NCI-H1105 treated with DMSO at 0.1 percent for 48 hours (cell line): ENCODE data around the gene TBX6.

Experiments
- DNase-seq: peaks from one replicate; lab custom pipeline; 2025; lab: John Stamatoyannopoulos, UW

Gene TBX6

DNA sequence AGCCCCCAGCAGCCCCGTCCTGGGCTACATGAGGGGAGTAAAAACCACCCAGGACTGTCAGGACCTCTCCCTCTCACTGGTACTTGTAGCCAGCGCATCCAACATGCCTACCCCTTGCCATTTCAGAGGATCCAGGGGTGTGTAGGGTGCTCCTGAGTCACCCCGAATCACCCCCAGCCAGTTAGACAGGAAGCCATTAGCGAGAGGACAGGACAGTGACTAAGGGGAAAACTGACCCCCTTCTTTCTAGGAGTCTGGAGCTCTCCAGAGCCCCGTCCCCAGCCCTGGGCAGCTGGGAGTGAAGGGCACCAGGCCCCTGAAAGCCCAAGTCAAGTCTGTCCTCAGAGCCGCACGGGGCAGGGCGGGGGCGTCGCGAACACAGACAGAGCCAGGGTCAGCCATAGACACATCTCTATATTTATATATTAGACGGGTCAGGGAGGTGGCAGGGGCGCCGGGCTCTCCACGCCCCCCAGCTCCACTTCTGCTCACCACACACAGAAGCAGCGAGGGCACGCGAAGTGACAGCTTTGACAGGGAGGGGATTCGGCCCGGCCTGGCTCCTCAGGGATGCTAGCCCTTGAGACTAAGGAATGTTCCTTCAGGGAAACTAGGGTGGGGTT, 22.1 kb upstream of the TBX6 start:
- DNase-seq: no peak

DNA sequence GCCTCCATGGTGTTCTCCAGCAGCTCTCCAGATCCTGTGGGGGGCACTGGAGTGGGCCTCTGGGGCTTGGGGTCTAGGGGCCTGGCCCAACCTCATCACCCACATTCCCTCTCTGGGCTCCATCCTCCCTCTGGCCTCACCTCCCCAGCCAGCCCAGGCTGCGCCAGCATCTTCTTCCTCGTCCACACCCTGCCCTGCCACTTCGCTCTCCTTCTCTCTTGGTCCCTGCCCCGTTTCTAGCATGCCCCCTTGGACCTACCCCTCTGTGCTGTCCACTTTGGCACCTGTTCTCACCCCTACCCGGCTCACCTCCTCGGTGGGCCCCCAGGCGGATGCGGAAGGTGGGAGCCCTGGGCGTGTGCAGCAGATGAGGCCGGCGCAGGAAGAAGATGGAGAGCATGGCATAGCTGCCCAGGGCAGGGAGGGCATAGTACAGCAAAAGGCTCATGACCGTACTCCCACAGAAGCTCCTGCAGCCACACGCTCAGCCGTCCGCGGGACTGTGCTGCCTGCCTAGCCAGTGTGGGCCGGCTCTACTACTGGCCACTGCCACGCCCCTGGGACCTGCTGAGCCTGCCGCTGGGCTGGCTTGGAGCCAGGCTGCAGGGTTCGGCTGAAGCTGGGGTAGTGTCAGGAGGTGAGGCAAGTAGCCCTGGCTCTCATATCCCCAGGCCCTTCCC, 21.4 kb upstream of the TBX6 start, which contains the start of gene GDPD3:
Gene GDPD3 (minus strand): TSS at position 507 of the 680 bp plus-strand sequence. CDS start 59 bp downstream, at position 448.
- DNase-seq: no peak

DNA sequence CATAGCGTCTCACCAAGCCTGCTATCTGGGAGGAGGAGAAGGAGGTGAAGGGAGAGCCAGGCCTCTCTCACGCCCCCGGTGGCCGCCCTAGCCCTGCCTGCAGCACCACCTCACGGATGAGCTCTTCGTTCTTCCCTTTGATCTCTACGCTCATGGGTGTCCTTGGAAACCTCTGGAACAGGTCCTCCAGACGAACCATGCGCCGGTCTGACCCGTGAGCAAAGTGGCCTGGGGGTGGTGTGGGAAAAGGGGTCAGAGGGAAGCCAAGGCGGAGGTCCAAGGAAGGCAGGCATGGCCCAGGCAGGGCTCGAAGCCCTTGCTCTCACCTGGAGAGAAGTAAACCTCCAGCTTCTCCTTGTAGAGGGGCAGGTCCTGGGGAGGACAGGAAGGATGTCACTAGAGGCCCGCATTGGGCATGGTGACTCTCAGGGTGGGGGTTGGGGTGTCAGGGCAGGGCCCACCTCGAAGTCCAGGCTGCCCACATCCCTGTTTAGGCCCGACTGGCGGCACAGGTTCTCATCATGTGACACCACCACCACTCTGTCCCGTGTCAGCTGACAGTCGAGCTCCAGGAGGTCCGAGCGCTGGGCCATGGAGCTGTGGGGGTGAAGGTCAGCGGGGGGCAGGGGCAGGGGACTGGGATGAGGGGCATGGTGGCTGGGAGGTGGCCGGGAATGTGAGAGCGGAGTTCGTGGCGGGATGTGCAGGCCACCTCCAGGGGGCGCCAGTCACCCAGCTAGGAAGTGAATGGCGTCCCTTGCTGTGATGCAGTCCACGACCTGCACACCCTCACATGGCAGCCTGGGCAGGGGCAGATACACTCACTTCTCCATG, 20.7 kb upstream of the TBX6 start:
- no peak for DNase-seq

DNA sequence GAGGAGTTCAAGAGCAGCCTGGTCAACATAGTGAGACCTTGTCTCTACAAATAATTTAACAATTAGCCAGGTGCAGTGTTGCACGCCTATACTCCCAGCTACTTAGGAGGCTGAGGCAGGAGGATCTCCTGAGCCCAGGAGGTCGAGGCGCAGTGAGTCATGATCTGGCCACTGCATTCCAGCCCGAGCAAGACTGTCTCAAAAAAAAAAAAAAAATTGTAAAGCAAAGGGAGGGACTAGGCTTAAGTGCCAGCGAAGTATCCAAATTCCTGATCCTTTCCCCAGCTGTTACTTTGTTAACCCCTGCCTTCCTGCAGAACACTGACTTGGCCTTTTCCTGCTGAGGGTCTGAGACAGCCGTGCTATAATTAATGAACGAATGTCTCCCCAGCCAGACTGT, 18.9 kb upstream of the TBX6 start:
- no peak for DNase-seq

DNA sequence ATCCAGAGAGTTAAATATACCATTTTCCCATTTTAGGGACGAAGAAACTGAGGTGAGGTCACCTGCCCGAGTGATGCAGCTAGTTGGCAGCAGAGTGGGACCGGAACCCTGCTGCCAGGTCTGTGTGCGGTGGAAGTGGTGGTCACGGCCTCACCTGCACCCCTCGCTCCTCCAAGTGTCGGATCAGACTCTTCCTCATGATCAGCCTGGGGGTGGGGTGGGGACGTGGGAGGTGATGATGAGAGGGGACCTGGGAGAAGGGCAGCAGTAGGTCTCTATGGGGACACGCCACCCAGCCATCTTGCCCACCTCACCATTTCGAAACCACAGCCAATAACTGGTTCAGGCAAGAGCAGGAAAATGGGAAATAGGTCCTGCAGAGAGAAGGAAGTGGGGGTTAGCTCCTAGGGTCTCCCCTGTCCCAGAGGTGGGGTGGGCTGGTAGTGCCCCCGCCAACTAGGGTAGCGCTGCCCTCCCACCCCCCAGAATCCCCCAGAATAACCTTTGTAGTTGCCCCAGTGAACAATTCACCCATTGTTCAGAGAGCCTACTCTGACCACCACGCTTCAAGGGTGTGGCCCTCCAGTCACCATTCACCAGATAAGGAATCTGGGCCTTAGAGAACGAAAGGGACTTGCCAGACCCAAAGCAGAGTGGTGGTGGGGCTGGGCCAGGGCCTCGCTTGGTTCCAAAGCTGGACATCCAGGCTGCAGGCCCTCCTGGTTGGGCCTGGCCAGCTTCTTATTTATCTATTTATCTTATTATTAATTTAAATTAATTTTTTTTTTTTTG, 16.5 kb upstream of the TBX6 start:
- DNase-seq: no peak

DNA sequence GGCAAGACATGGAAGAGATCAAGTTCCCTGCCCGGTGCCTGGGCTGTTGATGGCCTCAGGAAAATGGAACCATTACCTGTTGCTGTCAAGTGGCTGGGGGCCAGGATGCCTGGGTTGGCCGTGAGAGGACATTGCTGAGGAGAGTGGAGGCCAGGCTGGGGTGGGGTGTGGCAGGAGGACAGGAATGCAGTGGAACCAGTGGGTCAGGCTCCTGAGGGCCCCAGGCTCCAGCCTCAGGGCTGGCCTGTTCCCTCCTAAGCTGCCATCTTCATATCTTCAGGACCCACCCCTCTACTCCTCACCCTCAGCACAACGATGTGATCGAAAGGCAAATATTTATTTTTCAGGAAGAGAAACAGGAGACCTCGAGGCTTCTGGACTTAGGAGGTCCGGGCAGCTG, 12.8 kb upstream of the TBX6 start:
- no peak for DNase-seq

DNA sequence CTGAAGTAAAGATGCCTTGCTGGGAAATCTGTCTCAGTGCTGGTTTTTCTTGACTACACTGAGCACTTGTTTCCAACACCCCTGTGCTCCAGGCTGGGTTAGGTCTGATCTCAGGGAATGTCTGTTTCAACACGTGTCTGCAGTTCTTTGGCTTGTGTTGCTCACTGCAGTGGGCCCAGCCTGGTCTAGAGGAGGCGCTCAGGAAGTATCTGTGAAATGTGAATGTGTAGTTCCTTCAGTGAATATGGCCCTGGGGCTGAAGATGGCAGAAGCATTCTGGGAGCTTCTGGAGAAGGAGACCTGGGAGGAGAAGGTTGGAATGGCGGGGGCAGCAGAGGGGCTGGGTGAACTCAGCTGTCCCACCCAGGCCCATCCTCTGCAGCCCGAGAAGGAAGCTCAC, 12.4 kb upstream of the TBX6 start:
- no peak for DNase-seq

DNA sequence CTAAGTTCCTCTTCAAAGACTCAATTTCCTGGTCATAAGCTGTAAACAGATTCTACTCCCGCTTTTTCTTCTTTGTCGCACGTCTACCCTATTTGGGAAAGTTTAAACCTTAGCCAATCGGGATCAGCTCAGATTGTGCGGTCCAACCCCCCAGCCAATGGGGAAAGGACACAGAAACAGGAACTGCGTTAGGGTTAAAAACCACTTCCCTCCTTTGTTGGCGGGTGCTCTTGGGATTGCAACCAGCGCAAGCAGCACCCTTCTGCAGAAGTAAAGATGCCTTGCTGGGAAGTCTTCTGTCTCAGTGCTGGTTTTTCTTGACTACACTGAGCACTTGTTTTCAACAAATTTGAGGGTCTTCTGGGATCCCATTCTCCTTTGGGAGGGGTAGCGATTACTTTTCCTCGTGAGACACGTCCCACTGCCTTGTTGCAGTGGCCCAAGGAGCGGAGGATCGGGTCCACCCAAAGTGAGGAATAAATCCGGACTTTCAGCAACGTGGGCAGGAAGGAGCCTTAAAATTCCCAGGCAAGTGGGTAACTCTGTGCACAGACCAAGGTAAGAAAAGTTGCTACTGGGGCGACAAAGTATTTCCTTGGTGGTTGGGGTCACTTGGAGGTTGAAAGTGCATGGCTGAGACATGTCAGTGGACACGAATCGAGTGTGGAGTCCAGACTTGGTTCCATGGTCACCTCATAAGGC, 5.3 kb upstream of the TBX6 start:
- DNase-seq: no peak

DNA sequence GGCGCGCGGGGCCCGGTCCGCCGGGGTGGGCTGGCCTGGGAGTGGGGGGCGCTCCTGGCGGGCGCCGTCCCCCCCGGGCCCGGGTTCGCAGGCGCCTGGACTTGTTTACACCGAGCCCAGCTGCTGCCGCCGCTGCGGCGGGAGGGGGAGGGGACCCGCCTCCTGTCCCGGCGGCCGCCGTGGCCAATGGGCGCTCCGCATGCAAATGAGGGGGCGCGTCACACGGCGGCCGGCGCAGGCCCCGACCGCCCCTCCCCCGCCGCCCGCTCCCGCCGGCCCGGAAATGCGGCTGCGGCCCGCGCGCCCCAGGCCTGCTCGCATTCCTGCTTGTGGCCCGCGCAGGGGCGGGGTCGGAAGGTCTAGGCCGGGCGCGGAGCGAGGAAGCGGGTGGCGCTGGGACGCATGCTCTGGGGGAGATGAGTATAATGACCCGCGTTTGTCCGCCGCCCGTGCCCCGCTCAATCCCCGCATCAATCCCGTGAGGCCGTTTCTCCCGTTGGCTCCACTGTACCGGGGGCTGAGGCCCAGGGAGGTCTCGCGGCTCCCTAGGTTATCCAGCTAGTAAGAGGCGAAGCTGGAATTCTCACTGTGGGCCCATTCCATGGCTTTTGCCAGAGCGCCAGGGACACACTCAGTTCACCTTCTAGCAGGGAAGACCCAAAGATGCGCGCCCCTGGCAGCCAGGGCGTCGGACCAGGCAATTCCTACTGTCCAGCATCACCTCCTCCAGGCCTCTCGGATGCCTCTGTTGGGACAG, 4.6 kb upstream of the TBX6 start, which contains the start of gene YPEL3:
Gene YPEL3 (minus strand): TSS at position 109 of the 757 bp plus-strand sequence. CDS start 731 bp downstream, outside the sequence.
- DNase-seq: peak; percentile 65

DNA sequence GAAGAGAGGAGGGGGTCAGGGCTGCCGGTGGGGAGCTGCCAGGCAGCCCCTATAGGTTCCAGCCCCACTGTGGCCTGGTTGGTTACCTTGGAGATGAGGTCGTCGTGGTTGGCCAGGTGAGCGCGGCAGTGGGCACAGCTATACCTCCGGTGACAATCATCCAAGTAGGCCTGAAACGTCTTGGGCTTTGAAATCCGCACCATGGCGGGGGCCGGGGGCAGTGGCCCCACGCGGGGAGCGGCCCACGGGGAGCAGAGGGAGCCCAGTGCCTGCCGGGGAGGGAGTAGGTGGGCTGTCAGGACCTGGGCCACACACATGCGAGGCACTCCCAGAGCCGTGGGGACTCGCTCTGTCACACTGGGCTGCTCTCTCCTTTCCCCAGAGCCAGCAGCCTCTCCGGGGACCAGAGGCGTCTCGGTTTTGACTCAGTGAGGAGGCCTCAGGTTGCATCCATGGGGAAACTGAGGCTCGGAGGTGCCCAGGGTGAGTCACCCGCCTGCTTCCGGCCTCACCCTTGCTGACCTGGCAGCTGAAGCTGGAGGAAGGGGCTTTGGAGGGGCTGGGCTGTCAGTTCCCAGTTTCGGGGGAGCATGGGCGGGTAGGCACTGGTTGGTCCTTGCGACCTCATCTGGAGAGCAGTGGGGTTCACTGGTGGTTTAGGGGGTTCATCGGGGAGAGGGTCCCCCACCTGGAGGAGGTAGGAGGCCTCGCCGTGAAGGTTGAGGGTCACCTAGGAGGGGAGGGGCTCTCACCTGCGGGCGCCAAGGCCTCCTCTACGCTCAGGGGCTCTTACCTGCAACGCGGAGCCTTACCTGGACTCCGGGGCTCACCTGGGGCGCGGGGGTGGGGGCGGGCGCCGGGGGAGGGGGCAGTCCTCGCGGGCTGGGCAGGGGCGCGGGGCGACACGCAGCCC, 3.7 kb upstream of the TBX6 start:
- no peak for DNase-seq

DNA sequence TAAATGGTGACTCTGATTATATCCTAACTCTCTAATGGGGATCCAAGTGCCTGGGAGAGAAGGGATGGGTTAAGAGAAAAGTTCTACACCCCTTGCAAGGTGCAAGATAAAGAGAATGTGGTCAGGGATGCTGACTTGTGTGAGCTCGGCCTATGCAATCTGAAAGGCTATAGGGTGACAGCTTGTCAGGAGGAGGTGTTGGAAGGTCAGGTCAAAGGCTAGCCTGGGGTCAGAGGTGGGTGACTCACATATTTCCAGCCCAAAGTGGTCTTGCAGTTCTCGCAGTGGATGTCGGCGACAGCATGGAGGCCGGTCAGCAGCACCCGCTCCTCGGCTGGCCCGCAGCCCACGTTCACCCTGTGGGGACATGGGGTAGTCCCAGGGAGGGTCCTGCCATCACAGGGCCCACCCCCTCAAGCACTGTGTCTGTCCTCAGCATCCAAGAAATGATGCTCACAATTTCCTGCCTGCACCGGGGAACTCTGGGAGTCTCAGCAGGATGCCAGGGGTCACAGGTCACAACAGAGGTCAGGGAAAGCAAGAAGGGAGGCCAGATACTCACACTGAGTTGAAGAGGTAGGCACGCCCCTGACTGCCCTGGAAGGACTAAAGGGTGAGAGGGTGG, 2.9 kb upstream of the TBX6 start:
- DNase-seq: no peak

DNA sequence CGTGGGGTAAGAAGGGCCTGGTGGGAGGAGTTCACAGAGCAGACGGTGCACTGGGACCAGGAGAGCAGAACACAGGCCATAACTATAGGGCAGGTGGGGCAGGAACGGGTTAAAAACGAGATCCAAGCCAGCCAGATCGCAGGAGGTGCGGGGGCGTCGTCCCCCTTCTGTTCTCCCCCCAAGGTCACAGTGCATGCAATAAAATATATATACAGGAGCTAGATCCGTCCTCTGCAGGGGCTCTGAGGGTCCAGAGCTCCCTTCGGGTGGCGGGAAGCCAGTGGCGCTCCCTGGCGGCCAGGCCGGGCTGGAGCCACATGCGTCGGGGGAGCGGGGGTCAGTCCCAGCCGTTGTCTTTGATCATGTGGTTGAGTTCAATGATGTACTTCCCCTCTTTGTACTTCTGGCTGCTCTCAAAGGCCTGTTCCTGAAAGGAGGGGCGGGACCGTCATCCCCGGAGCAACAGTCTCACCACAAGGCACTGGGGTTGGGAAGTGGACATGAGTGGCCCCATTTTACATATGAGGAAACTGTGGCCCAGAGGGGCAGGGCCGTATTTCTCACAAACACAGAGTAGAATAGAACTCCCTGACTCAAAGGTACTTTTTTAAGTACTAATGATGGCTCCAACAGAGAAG, 768 bp upstream of the TBX6 start:
- peak; percentile 89 for DNase-seq

DNA sequence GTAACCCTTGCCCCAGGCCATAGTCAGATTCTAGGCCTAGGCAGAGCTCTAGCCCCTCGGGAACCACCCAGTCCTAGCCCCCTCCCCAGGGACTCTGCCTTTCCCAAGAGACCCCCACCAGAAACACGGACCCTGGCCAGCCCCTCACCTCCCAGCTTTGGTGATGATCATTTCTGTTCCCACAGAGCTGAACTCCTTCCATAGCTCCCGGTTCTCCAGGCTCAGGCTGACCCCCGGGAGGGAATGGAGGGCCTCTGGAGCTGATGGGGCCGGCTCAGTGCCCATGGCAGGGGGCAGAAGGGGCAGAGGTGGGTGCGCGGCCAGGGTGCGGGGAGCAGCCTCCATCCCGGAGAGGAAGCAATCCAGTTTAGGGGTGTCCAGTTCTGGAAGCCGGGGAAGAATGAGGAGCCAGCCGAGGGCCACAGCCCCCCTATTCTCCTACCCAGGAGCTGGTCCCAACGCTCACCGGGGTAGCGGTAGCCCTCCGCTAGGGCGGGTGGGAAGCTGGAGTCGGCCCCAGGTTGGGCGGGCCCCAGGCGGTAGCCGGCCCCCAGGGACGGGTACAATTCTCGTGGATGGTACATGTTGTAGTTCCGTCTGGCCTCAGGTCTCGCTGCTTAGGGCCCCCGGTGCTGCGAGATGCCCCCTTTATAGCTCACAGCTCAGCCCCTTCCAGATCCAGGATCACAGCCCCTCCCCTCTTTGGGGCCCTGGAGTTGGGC, 953 bp downstream of the TBX6 start:
- no peak for DNase-seq

DNA sequence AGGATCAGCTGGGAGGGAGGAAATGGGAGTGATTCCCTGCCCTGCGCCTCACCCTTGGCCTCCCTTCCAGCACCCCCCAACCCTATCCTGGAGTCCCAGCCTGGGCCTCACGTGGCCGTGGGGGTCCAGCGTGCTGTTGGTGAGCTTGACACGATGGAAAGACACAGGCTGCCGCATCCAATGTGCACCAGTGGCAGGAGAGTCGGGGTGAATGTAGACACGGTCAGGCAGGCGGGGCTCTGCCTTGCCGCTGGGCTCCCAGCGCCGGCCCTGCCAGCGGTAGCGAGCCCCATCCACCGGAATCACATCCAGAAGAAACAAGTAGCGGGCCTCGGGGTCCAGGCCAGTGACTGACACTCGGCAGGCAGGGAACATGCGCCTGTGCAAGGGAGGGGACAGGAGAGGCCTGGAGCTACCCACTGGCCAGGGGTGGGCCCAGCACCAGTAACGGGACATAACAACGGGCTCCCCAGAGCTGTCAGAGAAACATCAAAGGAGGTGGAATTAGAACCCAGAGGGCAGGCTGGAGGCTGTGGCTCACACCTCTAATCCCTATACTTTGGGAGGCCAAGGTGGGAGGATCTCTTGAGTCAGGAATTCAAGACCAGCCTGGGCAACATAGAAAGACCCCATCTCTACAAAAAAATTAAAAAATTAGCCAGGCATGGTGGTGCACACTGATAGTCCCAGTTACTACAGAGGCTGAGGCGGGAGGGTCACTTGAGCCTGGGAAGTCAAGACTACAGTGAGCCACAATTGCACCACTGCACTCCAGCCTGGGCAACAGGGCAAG, 2.7 kb downstream of the TBX6 start:
- DNase-seq: no peak

DNA sequence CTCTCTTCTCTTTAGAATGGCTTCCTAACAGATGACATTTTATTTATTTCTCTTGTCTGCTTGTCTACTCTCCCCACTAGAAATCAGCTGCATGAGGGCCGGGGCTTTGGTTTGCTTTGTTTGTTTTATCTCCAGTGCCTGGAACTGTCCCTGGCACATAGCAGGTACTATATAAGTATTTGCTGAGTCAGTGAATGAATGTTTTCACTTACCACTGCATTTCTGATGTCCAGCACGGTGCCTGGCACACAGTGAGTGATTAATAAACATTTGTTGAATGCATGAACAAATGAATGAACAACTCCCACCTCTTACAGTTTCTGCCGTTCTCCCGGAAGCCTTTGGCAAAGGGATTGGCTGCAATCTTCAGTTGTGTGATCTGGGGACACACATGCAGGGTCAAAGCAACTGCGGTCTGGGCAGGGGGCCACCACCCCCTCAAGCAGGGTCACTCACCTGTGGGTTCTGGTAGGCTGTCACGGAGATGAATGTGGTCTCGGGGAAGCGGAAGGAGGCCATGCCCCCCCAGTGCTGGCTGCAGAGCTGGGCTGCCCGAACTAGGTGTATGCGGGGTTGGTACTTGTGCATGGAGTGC, 3.4 kb downstream of the TBX6 start:
- DNase-seq: no peak

DNA sequence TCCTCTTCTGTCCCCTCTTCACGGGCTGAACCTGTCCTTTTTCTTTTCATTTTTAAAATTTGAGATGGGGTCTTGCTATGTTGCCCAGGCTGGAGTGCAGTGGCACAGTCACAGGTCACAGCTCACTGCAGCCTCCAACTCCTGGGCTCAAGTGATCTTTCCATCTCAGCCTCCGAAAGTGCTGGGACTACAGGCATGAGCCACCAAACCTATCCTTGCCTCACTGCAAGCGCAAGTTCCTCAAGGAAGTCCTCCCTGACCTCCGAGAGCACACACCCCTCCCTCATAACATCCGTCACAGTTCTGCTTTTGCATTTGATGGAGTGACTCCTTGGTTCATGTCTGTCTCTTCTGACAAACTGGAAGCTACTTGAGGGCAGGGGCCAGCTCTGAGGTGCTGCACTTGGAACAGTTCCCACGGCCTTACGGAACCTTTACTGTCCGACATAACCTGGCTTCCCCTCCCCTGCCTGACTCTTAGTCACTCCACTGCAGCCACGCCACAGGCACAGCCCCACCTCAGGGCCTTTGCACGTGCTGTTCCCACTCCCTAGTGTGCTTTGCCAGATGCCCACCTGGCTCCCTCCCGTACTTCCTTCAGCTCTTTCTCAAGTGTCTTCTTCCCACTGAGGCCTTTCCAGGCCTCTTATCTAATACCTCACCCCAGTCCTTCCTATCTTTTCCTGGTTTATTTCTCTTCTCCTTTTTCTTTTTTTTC, 4.4 kb downstream of the TBX6 start:
- no peak for DNase-seq
